Endothelial cell of umbilical vein (primary cell): Measurements from ENCODE around the gene FIGLA. TPM values are rescaled to one million over a fixed set of nuclear protein-coding genes. Genes with fewer than 3 reads are reported as not detected.

Experiments
- BruUV-seq: library from RNA; stranded (reverse); fragments of 400-500 nt; replicated peaks from 2 replicates; lab custom pipeline; 2021; lab: Mats Ljungman, UMichigan
- CTCF ChIA-PET: fragments of 300-600, 350-600 bp; sonication (Branson Sonifier 250); formaldehyde crosslinking; loops from one replicate; lab custom pipeline; 2021; ENCODE audit warnings: antibody characterized with exemption, inconsistent platforms; lab: Charles Lee
- POLR2A ChIA-PET: fragments of 300-600, 350-600 bp; sonication (Branson Sonifier 250); formaldehyde crosslinking; loops from one replicate; lab custom pipeline; 2021; ENCODE audit warnings: antibody characterized with exemption, inconsistent platforms; lab: Charles Lee
- DNase-seq: peaks from one replicate; pipeline ENCODE4 v3.0.0-alpha.2; 2011; ENCODE audit warnings: low read depth, low spot score
- FAIRE-seq: peaks from 2 replicates; lab custom pipeline; 2011; peaks lifted over from hg19 to GRCh38; lab: Jason Lieb, UNC
- H2AFZ ChIP-seq: 2 replicates; pipeline ENCODE4 v1.6.0; 2012; ENCODE audit warnings: low read depth, low read length, control low read depth, inconsistent platforms
- H3K27ac ChIP-seq: 2 replicates; pipeline ENCODE4 v1.5.1; 2011; ENCODE audit warnings: low read depth, mild to moderate bottlenecking, control low read depth, low read length, moderate library complexity; ENCODE audit not compliant: insufficient read depth
- H3K27me3 ChIP-seq, 2 experiments: 2 replicates each; pipeline versions ENCODE4 v1.6.0 to v1.6.1; 2011; ENCODE audit warnings: low read length in 2 of 2, mixed read lengths in 1 of 2; ENCODE audit not compliant: control insufficient read depth in 2 of 2, insufficient read depth in 2 of 2
- H3K36me3 ChIP-seq, 2 experiments: 2 replicates in 1 of 2; 3 replicates in 1 of 2; pipeline ENCODE4 v1.5.1; 2011; ENCODE audit warnings: low read length in 2 of 2, mild to moderate bottlenecking in 1 of 2, moderate library complexity in 1 of 2; ENCODE audit not compliant: control insufficient read depth in 2 of 2, insufficient read depth in 2 of 2; ENCODE audit errors: extremely low read depth in 1 of 2
- H3K4me1 ChIP-seq: 3 replicates; pipeline ENCODE4 v1.5.1; 2011; ENCODE audit warnings: mild to moderate bottlenecking, low read length; ENCODE audit not compliant: control insufficient read depth, insufficient read depth; ENCODE audit errors: extremely low read depth
- H3K4me2 ChIP-seq: 2 replicates; pipeline ENCODE4 v1.6.1; 2011; ENCODE audit warnings: low read length, control low read depth, mixed read lengths; ENCODE audit not compliant: insufficient read depth
- H3K4me3 ChIP-seq, 3 experiments: fragments of 200-600 bp in 1 of 3; sonication (generic), shearing (Covaris generic) in 1 of 3; replicated peaks in 1 of 3; 2 replicates each; pipeline ENCODE4 v1.5.1; 2011 to 2016; ENCODE audit warnings: control low read depth in 3 of 3, low read length in 3 of 3, mild to moderate bottlenecking in 2 of 3, inconsistent platforms in 1 of 3, low read depth in 1 of 3, moderate library complexity in 1 of 3; ENCODE audit not compliant: insufficient read depth in 1 of 3
- H3K79me2 ChIP-seq: 2 replicates; pipeline ENCODE4 v1.6.0; 2012; ENCODE audit warnings: low read length, inconsistent platforms; ENCODE audit not compliant: control insufficient read depth, insufficient read depth
- H3K9ac ChIP-seq: replicated peaks from 2 replicates; pipeline ENCODE3; 2011; ENCODE audit warnings: low read length, control low read depth; ENCODE audit not compliant: insufficient read depth; ENCODE audit errors: extremely low read depth
- H3K9me1 ChIP-seq: replicated peaks from 3 replicates; pipeline ENCODE4 v1.6.0; 2011; ENCODE audit warnings: mild to moderate bottlenecking, low read length; ENCODE audit not compliant: control insufficient read depth, insufficient read depth; ENCODE audit errors: extremely low read depth
- H3K9me3 ChIP-seq: replicated peaks from 2 replicates; pipeline ENCODE4 v1.5.1; 2012; ENCODE audit warnings: low read length, inconsistent platforms; ENCODE audit not compliant: control insufficient read depth, insufficient read depth
- H4K20me1 ChIP-seq: replicated peaks from 2 replicates; pipeline ENCODE3; 2011; ENCODE audit warnings: mild to moderate bottlenecking, low read length; ENCODE audit not compliant: control insufficient read depth, insufficient read depth; ENCODE audit errors: extremely low read depth
- CTCF ChIP-seq, 2 donors: IDR thresholded peaks; 1 replicate in 1 of 2; 2 replicates in 1 of 2; pipeline ENCODE4 v1.5.1; 2011; ENCODE audit warnings: low read length in 2 of 2, mild to moderate bottlenecking in 2 of 2, moderate library complexity in 2 of 2, control low read depth in 1 of 2, inconsistent platforms in 1 of 2, low read depth in 1 of 2; ENCODE audit not compliant: insufficient read depth in 1 of 2; ENCODE audit errors: extremely low read depth in 1 of 2
- EZH2 ChIP-seq: IDR thresholded peaks from 2 replicates; pipeline ENCODE4 v1.6.1; 2012; ENCODE audit warnings: borderline replicate concordance, low read depth, mild to moderate bottlenecking, moderate library complexity, low read length, inconsistent platforms; ENCODE audit not compliant: severe bottlenecking
- FOS ChIP-seq: IDR thresholded peaks from 2 replicates; pipeline ENCODE4 v1.6.1; 2011; ENCODE audit warnings: mild to moderate bottlenecking, low read length, moderate library complexity, borderline replicate concordance; ENCODE audit not compliant: insufficient read depth
- GATA2 ChIP-seq: IDR thresholded peaks from 2 replicates; pipeline ENCODE4 v1.7.0; 2011; ENCODE audit warnings: low read depth, mild to moderate bottlenecking, moderate library complexity, mixed read lengths, low read length; ENCODE audit not compliant: insufficient read length, insufficient read depth
- JUN ChIP-seq: IDR thresholded peaks from 2 replicates; pipeline ENCODE4 v1.6.1; 2011; ENCODE audit warnings: borderline replicate concordance, low read depth; ENCODE audit not compliant: insufficient read length, insufficient read depth
- MAX ChIP-seq: IDR thresholded peaks from 2 replicates; pipeline ENCODE4 v1.6.1; 2011; ENCODE audit not compliant: insufficient read depth, insufficient read length
- MYC ChIP-seq: IDR thresholded peaks from one replicate; pipeline ENCODE4 v1.6.1; 2011; ENCODE audit warnings: mild to moderate bottlenecking, low read depth, low read length
- POLR2A ChIP-seq: IDR thresholded peaks from 2 replicates; pipeline ENCODE4 v1.6.1; 2012; ENCODE audit warnings: low read depth, mild to moderate bottlenecking, control low read depth, low read length
- POLR2AphosphoS5 ChIP-seq: IDR thresholded peaks from 2 replicates; pipeline ENCODE4 v1.6.1; 2012; ENCODE audit warnings: low read depth, mild to moderate bottlenecking, control low read depth, low read length, moderate library complexity; ENCODE audit not compliant: insufficient read depth
- dilution Hi-C: fragments of 300-500 bp; cut with MboI; formaldehyde crosslinking; loops from one replicate; pipeline ENCODE4 v1.15.0; 2019; ENCODE audit warnings: low sequenced_read_pairs; ENCODE audit not compliant: extremely low pct_ligation_motif_present
- intact Hi-C: fragments of 100-400 bp; cut with micrococcal nuclease; formaldehyde crosslinking; loops from one replicate; pipeline ENCODE4 v1.10.0; 2022
- polyA plus RNA-seq, 4 experiments: library from polyadenylated mRNA; depleted of rRNA in 3 of 4; stranded (reverse) in 3 of 4; unstranded in 1 of 4; fragments of >200 nt; gene quantifications; 2 replicates each; pipeline versions ENCODE4 v1.2.1 to v1.2.3, GENCODE V29; 2011 to 2012; ENCODE audit warnings: missing spikeins in 1 of 4
- total RNA-seq: library from RNA; stranded (reverse); gene quantifications from 2 replicates; pipeline ENCODE4 v1.2.3, GENCODE V29; 2021

Gene FIGLA
- total and polyA plus RNA-seq, 2 donors (not counting 3 experiments of a cell fraction or from before 2014, with no cell fraction given): not detected

- H2AFZ ChIP-seq: no peak overlapping the region
- no peak for TF ChIP-seq MYC
- TF ChIP-seq CTCF (IDR thresholded peaks at IDR 0.05; ENCODE audit: extremely low read depth in 1 of 2, insufficient read depth in 1 of 2, low read depth in 1 of 2, low read length in 2 of 2): no peak
- TF ChIP-seq GATA2: no peak
- TF ChIP-seq MAX: no peak
- TF ChIP-seq POLR2A: no peak
- TF ChIP-seq FOS: no peak
- no peak for TF ChIP-seq JUN
- TF ChIP-seq EZH2: no peak
- no peak for TF ChIP-seq POLR2AphosphoS5
- DNase-seq: no peak
- CTCF ChIA-PET: interaction anchor here (0.7 to 2.4 kb wide), 5 partner anchors 8 to 139 kb away, joined by 3 to 8 read pairs (median 4); no protein-coding TSS in a partner anchor
- no peaks in the 10 kb centered on the region for H3K9me1 ChIP-seq
- H3K9me3 ChIP-seq: no peaks in the 10 kb centered on the region
- no peak overlapping the region for H3K4me3 ChIP-seq
- dilution Hi-C loops: no loop called here
- H3K4me2 ChIP-seq: no peak overlapping the region
- peaks cover 6 to 10% of the 10 kb centered on the region in 2 experiments for H3K27me3 ChIP-seq
- no peaks in the 10 kb centered on the region for H3K79me2 ChIP-seq
- no TSS peak for BruUV-seq
- H3K27ac ChIP-seq: no peak overlapping the region
- intact Hi-C loops: no loop called here
- no peaks in the 10 kb centered on the region for H3K4me1 ChIP-seq
- no peaks in the 10 kb centered on the region for H4K20me1 ChIP-seq
- no peak overlapping the region for H3K9ac ChIP-seq
- FAIRE-seq: no peak
- POLR2A ChIA-PET: no interaction called here
- no peaks in the 10 kb centered on the region for H3K36me3 ChIP-seq
Observed at GRCh38 chr2:70808983-70809958, 18.8 kb upstream of the FIGLA start.
